Duodenal mucosa (tissue), 2 donors: ENCODE measurements around the gene SOX3.

Experiments
- H3K27ac ChIP-seq: one replicate; pipeline ENCODE4 v1.7.0; 2013; ENCODE audit warnings: low read depth, low read length
- H3K27me3 ChIP-seq, 2 donors: one replicate each; pipeline ENCODE4 v1.7.0; 2013; ENCODE audit warnings: low read length in 2 of 2, control low read depth in 1 of 2; ENCODE audit not compliant: insufficient read depth in 2 of 2, control insufficient read depth in 1 of 2
- H3K36me3 ChIP-seq, 2 donors: one replicate each; pipeline ENCODE4 v1.7.0; 2013; ENCODE audit warnings: low read length in 2 of 2, control low read depth in 1 of 2; ENCODE audit not compliant: insufficient read depth in 2 of 2, control insufficient read depth in 1 of 2
- H3K4me1 ChIP-seq, 2 donors: one replicate each; pipeline ENCODE4 v1.7.0; 2013; ENCODE audit warnings: low read length in 2 of 2, control low read depth in 1 of 2; ENCODE audit not compliant: insufficient read depth in 2 of 2, control insufficient read depth in 1 of 2
- H3K4me3 ChIP-seq, 2 donors: one replicate each; pipeline ENCODE4 v1.7.0; 2013; ENCODE audit warnings: low read length in 2 of 2, low read depth in 1 of 2
- H3K9ac ChIP-seq, 2 donors: one replicate each; pipeline ENCODE4 v1.7.0; 2013; ENCODE audit warnings: low read length in 2 of 2, low read depth in 1 of 2
- H3K9me3 ChIP-seq, 2 donors: one replicate each; pipeline ENCODE4 v1.7.0; 2013; ENCODE audit warnings: low read length in 2 of 2, control low read depth in 1 of 2; ENCODE audit not compliant: control insufficient read depth in 1 of 2

The SOX3 gene

GRCh38 chrX:140508958-140509357 lies 4.1 kb upstream of the SOX3 start:
- Histone ChIP-seq H3K4me3 (no peak overlapping the region), H3K4me1 (no peaks in the 10 kb centered on the region), H3K9ac (no peak overlapping the region), H3K27ac (no peak overlapping the region), H3K9me3 (no peaks in the 10 kb centered on the region), H3K36me3 (no peaks in the 10 kb centered on the region), H3K27me3 (peaks cover 6 to 35% of the 10 kb centered on the region in 2 donors)

GRCh38 chrX:140507982-140508305 lies 3.1 kb upstream of the SOX3 start:
- no peaks in the 10 kb centered on the region for H3K9me3 ChIP-seq
- H3K27me3 ChIP-seq: peaks cover 6 to 39% of the 10 kb centered on the region in 2 donors
- H3K9ac ChIP-seq: no peak overlapping the region
- H3K4me3 ChIP-seq: no peak overlapping the region
- no peaks in the 10 kb centered on the region for H3K36me3 ChIP-seq
- no peaks in the 10 kb centered on the region for H3K4me1 ChIP-seq
- no peak overlapping the region for H3K27ac ChIP-seq

- Histone ChIP-seq H3K27me3 (peaks cover 6 to 45% of the 10 kb centered on the region in 2 donors), H3K9me3 (no peaks in the 10 kb centered on the region), H3K36me3 (no peaks in the 10 kb centered on the region), H3K27ac (no peak overlapping the region), H3K9ac (no peak overlapping the region), H3K4me1 (no peaks in the 10 kb centered on the region), H3K4me3 (no peak overlapping the region)
Observed at GRCh38 chrX:140507223-140507981, 2.5 kb upstream of the SOX3 start.

- H3K4me1 ChIP-seq: no peaks in the 10 kb centered on the region
- H3K9me3 ChIP-seq: no peaks in the 10 kb centered on the region
- no peaks in the 10 kb centered on the region for H3K36me3 ChIP-seq
- H3K9ac ChIP-seq: no peak overlapping the region
- H3K27ac ChIP-seq: no peak overlapping the region
- H3K4me3 ChIP-seq: no peak overlapping the region
- H3K27me3 ChIP-seq: peaks cover 11 to 56% of the 10 kb centered on the region in 2 donors
Observed at GRCh38 chrX:140505421-140506337, 810 bp upstream of the SOX3 start.

- Histone ChIP-seq H3K36me3 (no peaks in the 10 kb centered on the region), H3K9me3 (no peaks in the 10 kb centered on the region), H3K9ac (no peak overlapping the region), H3K27ac (no peak overlapping the region), H3K4me1 (no peaks in the 10 kb centered on the region), H3K4me3 (no peak overlapping the region), H3K27me3 (peaks cover 7 to 53% of the 10 kb centered on the region in 2 donors)
Observed at GRCh38 chrX:140503714-140504351, 1.0 kb downstream of the SOX3 start.

- H3K4me1 ChIP-seq: no peaks in the 10 kb centered on the region
- H3K27me3 ChIP-seq: peaks cover 7 to 51% of the 10 kb centered on the region in 2 donors
- H3K9ac ChIP-seq: no peak overlapping the region
- no peaks in the 10 kb centered on the region for H3K9me3 ChIP-seq
- H3K4me3 ChIP-seq: no peak overlapping the region
- H3K36me3 ChIP-seq: no peaks in the 10 kb centered on the region
- no peak overlapping the region for H3K27ac ChIP-seq
Observed at GRCh38 chrX:140503238-140503601, 1.6 kb downstream of the SOX3 start.

- no peak overlapping the region for H3K27ac ChIP-seq
- H3K9ac ChIP-seq: no peak overlapping the region
- H3K4me3 ChIP-seq: no peak overlapping the region
- H3K36me3 ChIP-seq: no peaks in the 10 kb centered on the region
- no peaks in the 10 kb centered on the region for H3K9me3 ChIP-seq
- no peaks in the 10 kb centered on the region for H3K4me1 ChIP-seq
- H3K27me3 ChIP-seq: peaks cover 7 to 49% of the 10 kb centered on the region in 2 donors
Observed at GRCh38 chrX:140502491-140503237, 2.2 kb downstream of the SOX3 start.

GRCh38 chrX:140501940-140502468 lies 2.9 kb downstream of the SOX3 start:
- H3K27me3 ChIP-seq: peaks cover 7 to 49% of the 10 kb centered on the region in 2 donors
- H3K4me1 ChIP-seq: no peaks in the 10 kb centered on the region
- H3K9me3 ChIP-seq: no peaks in the 10 kb centered on the region

GRCh38 chrX:140501321-140501720 lies 3.5 kb downstream of the SOX3 start:
- no peak overlapping the region for H3K27ac ChIP-seq
- no peaks in the 10 kb centered on the region for H3K9me3 ChIP-seq
- H3K9ac ChIP-seq: no peak overlapping the region
- H3K4me1 ChIP-seq: no peaks in the 10 kb centered on the region
- H3K36me3 ChIP-seq: no peaks in the 10 kb centered on the region
- no peak overlapping the region for H3K4me3 ChIP-seq
- peaks cover 7 to 45% of the 10 kb centered on the region in 2 donors for H3K27me3 ChIP-seq

More at GRCh38 chrX:140501940-140502468, 2.9 kb downstream of the SOX3 start:
- no peak overlapping the region for H3K27ac ChIP-seq
- no peak overlapping the region for H3K9ac ChIP-seq
- H3K4me3 ChIP-seq: no peak overlapping the region
- H3K36me3 ChIP-seq: no peaks in the 10 kb centered on the region
